SK-N-SH (cell line): ENCODE measurements around the gene ILF3. TPM values are rescaled to one million over a fixed set of nuclear protein-coding genes. Genes with fewer than 3 reads are reported as not detected.

Experiments used
- CTCF ChIA-PET: fragments of 300-600, 350-600 bp; formaldehyde crosslinking; extraction: SDS; loops from one replicate; lab custom pipeline; 2021; lab: Yijun Ruan, JAX
- POLR2A ChIA-PET: fragments of 350-600 bp; sonication (Branson Sonifier 250); formaldehyde crosslinking; extraction: SDS; loops from one replicate; lab custom pipeline; 2020; ENCODE audit warnings: antibody characterized with exemption, inconsistent platforms; lab: Yijun Ruan, JAX
- DNase-seq: peaks from one replicate; pipeline ENCODE4 v3.0.0; 2012
- H2AFZ ChIP-seq: fragments of 200-600 bp; sonication (generic); 2 replicates; pipeline ENCODE4 v1.8.1; 2016; ENCODE audit warnings: antibody characterized with exemption, mild to moderate bottlenecking, low read depth
- H3F3A ChIP-seq: fragments of 200-600 bp; sonication (generic); replicated peaks from 2 replicates; pipeline ENCODE3; 2016; ENCODE audit warnings: antibody characterized with exemption, mild to moderate bottlenecking; ENCODE audit not compliant: insufficient read depth
- H3K27ac ChIP-seq, 2 experiments: fragments of 200-500 bp in 1 of 2; fragments of 200-600 bp in 1 of 2; sonication (Bioruptor generic) in 1 of 2; sonication (generic), shearing (Covaris generic) in 1 of 2; 2 replicates each; pipeline versions ENCODE4 v1.5.1 to v1.6.1; 2014 to 2016; ENCODE audit warnings: low read depth in 2 of 2, inconsistent platforms in 1 of 2, low read length in 1 of 2, mild to moderate bottlenecking in 1 of 2, mixed read lengths in 1 of 2
- H3K27me3 ChIP-seq: fragments of 200-600 bp; sonication (generic), shearing (Covaris generic); 2 replicates; pipeline ENCODE4 v1.6.1; 2016; ENCODE audit warnings: mixed run types; ENCODE audit not compliant: insufficient read depth
- H3K36me3 ChIP-seq, 2 experiments: fragments of 200-500 bp in 1 of 2; fragments of 200-600 bp in 1 of 2; sonication (Bioruptor generic) in 1 of 2; sonication (generic) in 1 of 2; replicated peaks in 1 of 2; 2 replicates each; pipeline versions ENCODE3 to v1.5.1; 2014 to 2016; ENCODE audit warnings: low read length in 1 of 2, mild to moderate bottlenecking in 1 of 2; ENCODE audit not compliant: insufficient read depth in 2 of 2, control insufficient read depth in 1 of 2
- H3K4me1 ChIP-seq, 2 experiments: fragments of 200-500 bp in 1 of 2; fragments of 200-600 bp in 1 of 2; sonication (Bioruptor generic) in 1 of 2; sonication (generic), shearing (Covaris generic) in 1 of 2; 2 replicates each; pipeline versions ENCODE4 v1.5.1 to v1.6.1; 2014 to 2016; ENCODE audit warnings: low read depth in 1 of 2, low read length in 1 of 2, mixed run types in 1 of 2; ENCODE audit not compliant: insufficient read depth in 2 of 2, control insufficient read depth in 1 of 2
- H3K4me2 ChIP-seq: fragments of 200-600 bp; sonication (generic), shearing (Covaris generic); 2 replicates; pipeline ENCODE4 v1.6.1; 2017; ENCODE audit warnings: mixed run types
- H3K4me3 ChIP-seq, 2 experiments: fragments of 200-500 bp in 1 of 2; fragments of 200-600 bp in 1 of 2; sonication (Bioruptor generic) in 1 of 2; sonication (generic), shearing (Covaris generic) in 1 of 2; 2 replicates each; pipeline versions ENCODE4 v1.5.1 to v1.8.1; 2014 to 2016; ENCODE audit warnings: low read depth in 2 of 2, inconsistent platforms in 1 of 2, low read length in 1 of 2, mild to moderate bottlenecking in 1 of 2, mixed read lengths in 1 of 2, moderate library complexity in 1 of 2
- H3K79me2 ChIP-seq: fragments of 200-600 bp; sonication (generic); 2 replicates; pipeline ENCODE4 v1.8.1; 2017; ENCODE audit warnings: mild to moderate bottlenecking; ENCODE audit not compliant: insufficient read depth
- H3K9ac ChIP-seq: fragments of 200-600 bp; sonication (generic); 2 replicates; pipeline ENCODE4 v1.6.1; 2017; ENCODE audit warnings: mixed run types
- H3K9me2 ChIP-seq: fragments of 200-600 bp; sonication (generic); 2 replicates; pipeline ENCODE4 v1.6.1; 2017; ENCODE audit warnings: mixed run types
- H3K9me3 ChIP-seq: fragments of 200-600 bp; sonication (generic); 2 replicates; pipeline ENCODE4 v1.6.1; 2017; ENCODE audit warnings: mixed run types, mild to moderate bottlenecking, moderate library complexity
- H4K20me1 ChIP-seq: fragments of 200-600 bp; sonication (generic); 2 replicates; pipeline ENCODE4 v1.6.1; 2017; ENCODE audit warnings: mild to moderate bottlenecking, mixed run types; ENCODE audit not compliant: insufficient read depth
- CHD2 ChIP-seq: fragments of 150-350 bp; IDR thresholded peaks from 2 replicates; pipeline ENCODE4 v1.6.1; 2018; ENCODE audit warnings: low read length; ENCODE audit not compliant: partially characterized antibody
- CTCF ChIP-seq: fragments of 200-600 bp; sonication (generic); IDR thresholded peaks from 2 replicates; pipeline ENCODE4 v1.6.1; 2017; ENCODE audit warnings: antibody characterized with exemption, mild to moderate bottlenecking, moderate library complexity
- ELF1 ChIP-seq: IDR thresholded peaks from 2 replicates; pipeline ENCODE4 v1.4.0; 2012
- EP300 ChIP-seq, 2 experiments: IDR thresholded peaks; 2 replicates each; pipeline versions ENCODE4 v1.4.0 to v1.6.1; 2012; ENCODE audit warnings: borderline replicate concordance in 1 of 2, low read depth in 1 of 2, low read length in 1 of 2
- GATA2 ChIP-seq: sonication (generic); formaldehyde crosslinking; IDR thresholded peaks from 2 replicates; pipeline ENCODE4 v1.5.0; 2020; ENCODE audit warnings: mild to moderate bottlenecking, missing genetic modification reagents
- JUND ChIP-seq: IDR thresholded peaks from 2 replicates; pipeline ENCODE4 v1.4.0; 2012
- MAX ChIP-seq: IDR thresholded peaks from 2 replicates; pipeline ENCODE4 v1.4.0; 2012; ENCODE audit warnings: low read depth
- MEF2A ChIP-seq: IDR thresholded peaks from 2 replicates; pipeline ENCODE4 v1.4.0; 2012; ENCODE audit warnings: low read depth, borderline replicate concordance
- MXI1 ChIP-seq: IDR thresholded peaks from 2 replicates; pipeline ENCODE4 v1.6.1; 2012; ENCODE audit warnings: mild to moderate bottlenecking, low read depth, low read length, improper control_type of control experiment
- NFIC ChIP-seq: IDR thresholded peaks from 2 replicates; pipeline ENCODE4 v1.4.0; 2012; ENCODE audit warnings: borderline replicate concordance
- NRF1 ChIP-seq: IDR thresholded peaks from 2 replicates; pipeline ENCODE4 v1.6.1; 2012; ENCODE audit warnings: low read depth, mild to moderate bottlenecking, low read length
- PBX3 ChIP-seq: IDR thresholded peaks from 2 replicates; pipeline ENCODE4; 2012
- RAD21 ChIP-seq: IDR thresholded peaks from 2 replicates; pipeline ENCODE4 v1.6.1; 2012; ENCODE audit warnings: mild to moderate bottlenecking, low read length
- RCOR1 ChIP-seq: fragments of 150-350 bp; IDR thresholded peaks from 2 replicates; pipeline ENCODE4 v1.6.1; 2017; ENCODE audit warnings: antibody characterized with exemption, low read length
- RFX5 ChIP-seq: IDR thresholded peaks from 2 replicates; pipeline ENCODE4 v1.6.1; 2012; ENCODE audit warnings: mild to moderate bottlenecking, improper control_type of control experiment, low read length
- RXRA ChIP-seq: IDR thresholded peaks from 2 replicates; pipeline ENCODE4 v1.4.0; 2012; ENCODE audit warnings: low read depth, mild to moderate bottlenecking, borderline replicate concordance
- SMC3 ChIP-seq: IDR thresholded peaks from 2 replicates; pipeline ENCODE4 v1.6.1; 2012; ENCODE audit warnings: low read depth, low read length, improper control_type of control experiment
- TCF12 ChIP-seq: IDR thresholded peaks from 2 replicates; pipeline ENCODE4 v1.4.0; 2012
- TEAD4 ChIP-seq: IDR thresholded peaks from 2 replicates; pipeline ENCODE4 v1.4.0; 2012; ENCODE audit warnings: mild to moderate bottlenecking, borderline replicate concordance; ENCODE audit not compliant: insufficient read depth
- USF1 ChIP-seq: IDR thresholded peaks from 2 replicates; pipeline ENCODE4 v1.4.0; 2012; ENCODE audit warnings: low read depth, borderline replicate concordance
- ZBTB33 ChIP-seq: IDR thresholded peaks from 2 replicates; pipeline ENCODE4 v1.4.0; 2012; ENCODE audit warnings: low read depth, borderline replicate concordance
- WGBS: methylation state at CpG from one replicate; pipeline ENCODE4 v1.1.6; 2017; ENCODE audit warnings: low lambda C conversion rate; 5-methylcytosine and 5-hydroxymethylcytosine counted together
- polyA plus RNA-seq, 3 experiments: library from polyadenylated mRNA; depleted of rRNA; stranded (reverse); fragments of >200 nt; gene quantifications; 2 replicates each; pipeline ENCODE4 v1.2.3, GENCODE V29; 2012

Gene ILF3
- polyA plus RNA-seq, 1 of the 3 experiments (the other 2 are of a cell fraction), result 229 TPM

- TF ChIP-seq ZBTB33, result no peak
- no peak for TF ChIP-seq SMC3
- no peak for TF ChIP-seq JUND
- TF ChIP-seq MXI1, result no peak
- TF ChIP-seq ELF1, result no peak
- no peak for TF ChIP-seq RCOR1
- no peak for TF ChIP-seq TEAD4
- TF ChIP-seq RXRA, result no peak
- TF ChIP-seq NRF1, result no peak
- no peak for TF ChIP-seq GATA2 (CRISPR knock-in tag)
- no peak for TF ChIP-seq EP300 (IDR thresholded peaks at IDR 0.05; ENCODE audit: borderline replicate concordance in 1 of 2, low read depth in 1 of 2, low read length in 1 of 2)
- no peak for TF ChIP-seq CTCF
These were observed 66.5 kb downstream of the ILF3 start (continued) for GRCh38 chr19:10720607-10721125.

GRCh38 chr19:10723591-10723990, 69.4 kb downstream of the ILF3 start:
- POLR2A ChIA-PET, result no interaction called here
- H4K20me1 ChIP-seq, result peaks cover 99% of the 10 kb centered on the region

More at GRCh38 chr19:10723591-10723990, 69.4 kb downstream of the ILF3 start:
- H3K36me3 ChIP-seq, result peaks cover 0 to 5% of the 10 kb centered on the region in 2 experiments
- DNase-seq, result no peak
- no peaks in the 10 kb centered on the region for H3K9me2 ChIP-seq
- H3K4me3 ChIP-seq, result no peak overlapping the region
- TF ChIP-seq TCF12 (no peak), RXRA (no peak), MEF2A (no peak), TEAD4 (no peak), RFX5 (no peak), MAX (no peak), NFIC (no peak), SMC3 (no peak), USF1 (no peak), RAD21 (no peak), CHD2 (no peak), EP300 (IDR thresholded peaks at IDR 0.05; ENCODE audit: borderline replicate concordance in 1 of 2, low read depth in 1 of 2, low read length in 1 of 2) (no peak), NRF1 (no peak), PBX3 (no peak), CTCF (no peak)
- TF ChIP-seq, all 33 proteins: peak for 0
- peaks cover 100% of the 10 kb centered on the region for H3K79me2 ChIP-seq
- WGBS, result 100% methylated on average over 3 of the region's 3 CpGs
- H3K9ac ChIP-seq, result no peak overlapping the region
- no peak overlapping the region for H3K27ac ChIP-seq
- H3F3A ChIP-seq, result peaks cover 10% of the 10 kb centered on the region
- H3K4me1 ChIP-seq, result peaks cover 0 to 21% of the 10 kb centered on the region in 2 experiments; a peak in 1 of 4 replicates
- no peaks in the 10 kb centered on the region for H3K9me3 ChIP-seq
- H2AFZ ChIP-seq, result no peak overlapping the region
- H3K4me2 ChIP-seq, result no peak overlapping the region
- no peaks in the 10 kb centered on the region for H3K27me3 ChIP-seq
- CTCF ChIA-PET, result interaction anchor here (1.1 to 1.8 kb wide), 5 partner anchors 36 to 141 kb away, joined by 3 to 7 read pairs (median 4); partner anchors contain the start of gene TMED1
